Smooth muscle cell (in vitro differentiated cells): ENCODE results near the gene CCDC122. TPM values are rescaled to one million over a fixed set of nuclear protein-coding genes. Genes with fewer than 3 reads are reported as not detected.

Experiments
- DNase-seq: peaks from one replicate; lab custom pipeline; 2025; ENCODE audit not compliant: unreplicated experiment; lab: John Stamatoyannopoulos, UW
- H2AFZ ChIP-seq: fragments of 200-600 bp; sonication (generic); 2 replicates; pipeline ENCODE4 v1.6.0; 2016; ENCODE audit warnings: antibody characterized with exemption, low read depth, mild to moderate bottlenecking
- H3F3A ChIP-seq: fragments of 200-600 bp; sonication (generic); 2 replicates; pipeline ENCODE4 v1.6.0; 2017; ENCODE audit warnings: antibody characterized with exemption, low read depth
- H3K27ac ChIP-seq: fragments of 200-600 bp; sonication (generic); 2 replicates; pipeline ENCODE4 v1.5.1; 2016; ENCODE audit warnings: low read depth, mild to moderate bottlenecking
- H3K27me3 ChIP-seq: fragments of 200-600 bp; sonication (generic); 2 replicates; pipeline ENCODE4 v1.6.1; 2016; ENCODE audit warnings: low read depth, mild to moderate bottlenecking
- H3K36me3 ChIP-seq: fragments of 200-600 bp; sonication (generic); 2 replicates; pipeline ENCODE4 v1.5.1; 2016; ENCODE audit warnings: low read depth
- H3K4me1 ChIP-seq: fragments of 200-600 bp; sonication (generic); 2 replicates; pipeline ENCODE4 v1.5.1; 2016; ENCODE audit warnings: low read depth
- H3K4me2 ChIP-seq: fragments of 200-600 bp; sonication (generic); 2 replicates; pipeline ENCODE4 v1.6.0; 2016; ENCODE audit warnings: mild to moderate bottlenecking
- H3K4me3 ChIP-seq: fragments of 200-600 bp; sonication (generic); 2 replicates; pipeline ENCODE4 v1.5.1; 2016; ENCODE audit warnings: mild to moderate bottlenecking
- H3K79me2 ChIP-seq: fragments of 200-600 bp; sonication (generic); 2 replicates; pipeline ENCODE4 v1.6.0; 2016; ENCODE audit warnings: low read depth, mild to moderate bottlenecking
- H3K9ac ChIP-seq: fragments of 200-600 bp; sonication (generic); 2 replicates; pipeline ENCODE4 v1.6.0; 2016; ENCODE audit warnings: low read depth
- H3K9me3 ChIP-seq: fragments of 200-600 bp; sonication (generic); replicated peaks from 2 replicates; pipeline ENCODE4 v1.5.1; 2016; ENCODE audit warnings: low read depth
- H4K20me1 ChIP-seq: fragments of 200-600 bp; sonication (generic); 2 replicates; pipeline ENCODE4 v1.6.0; 2016; ENCODE audit warnings: low read depth
- WGBS: methylation state at CpG from one replicate; pipeline ENCODE4 v1.1.7; 2016; ENCODE audit warnings: low lambda C conversion rate; 5-methylcytosine and 5-hydroxymethylcytosine counted together
- polyA plus RNA-seq: library from polyadenylated mRNA; unstranded; fragments of >200 nt; fragmentation: Nextera tagmentation; extraction: Ambion mirVana; gene quantifications from 2 replicates; pipeline ENCODE4 v1.2.1, GENCODE V29; 2016
- total RNA-seq: library from RNA; depleted of rRNA; stranded (reverse); fragments of >200 nt; gene quantifications from 2 replicates; pipeline ENCODE4 v1.2.3, GENCODE V29; 2014
- TF ChIP-seq, protein P1 (sequence below): fragments of 200-600 bp; sonication (generic); IDR thresholded peaks from 2 replicates; pipeline ENCODE4 v1.5.1; 2017; ENCODE audit warnings: borderline replicate concordance, mild to moderate bottlenecking, antibody characterized with exemption; ENCODE audit not compliant: insufficient read depth, poor library complexity, severe bottlenecking

Gene CCDC122
- total and polyA plus RNA-seq, 2 experiments from 2014 or later, result 2.8 to 3.8 TPM

GRCh38 chr13:43846496-43847158, 32.9 kb downstream of the CCDC122 start:
- Histone ChIP-seq H3K9me3 (peaks cover 20% of the 10 kb centered on the region), H3K4me3 (no peak overlapping the region), H3K79me2 (no peaks in the 10 kb centered on the region), H3K9ac (no peak overlapping the region), H3K27ac (no peak overlapping the region), H3K36me3 (no peaks in the 10 kb centered on the region), H3K4me2 (no peak overlapping the region), H4K20me1 (no peaks in the 10 kb centered on the region), H2AFZ (no peak overlapping the region), H3F3A (no peaks in the 10 kb centered on the region), H3K27me3 (no peaks in the 10 kb centered on the region), H3K4me1 (peaks cover 6% of the 10 kb centered on the region)
- 69% methylated on average over 3 of the region's 3 CpGs for WGBS
- TF ChIP-seq, protein P1, sequence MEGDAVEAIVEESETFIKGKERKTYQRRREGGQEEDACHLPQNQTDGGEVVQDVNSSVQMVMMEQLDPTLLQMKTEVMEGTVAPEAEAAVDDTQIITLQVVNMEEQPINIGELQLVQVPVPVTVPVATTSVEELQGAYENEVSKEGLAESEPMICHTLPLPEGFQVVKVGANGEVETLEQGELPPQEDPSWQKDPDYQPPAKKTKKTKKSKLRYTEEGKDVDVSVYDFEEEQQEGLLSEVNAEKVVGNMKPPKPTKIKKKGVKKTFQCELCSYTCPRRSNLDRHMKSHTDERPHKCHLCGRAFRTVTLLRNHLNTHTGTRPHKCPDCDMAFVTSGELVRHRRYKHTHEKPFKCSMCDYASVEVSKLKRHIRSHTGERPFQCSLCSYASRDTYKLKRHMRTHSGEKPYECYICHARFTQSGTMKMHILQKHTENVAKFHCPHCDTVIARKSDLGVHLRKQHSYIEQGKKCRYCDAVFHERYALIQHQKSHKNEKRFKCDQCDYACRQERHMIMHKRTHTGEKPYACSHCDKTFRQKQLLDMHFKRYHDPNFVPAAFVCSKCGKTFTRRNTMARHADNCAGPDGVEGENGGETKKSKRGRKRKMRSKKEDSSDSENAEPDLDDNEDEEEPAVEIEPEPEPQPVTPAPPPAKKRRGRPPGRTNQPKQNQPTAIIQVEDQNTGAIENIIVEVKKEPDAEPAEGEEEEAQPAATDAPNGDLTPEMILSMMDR, result no peak
- no peak for DNase-seq

GRCh38 chr13:43838909-43839308, 40.6 kb downstream of the CCDC122 start:
- TF ChIP-seq, protein P1, result no peak
- H3K4me2 ChIP-seq, result no peak overlapping the region
- DNase-seq, result no peak

GRCh38 chr13:43835701-43836100, 43.8 kb downstream of the CCDC122 start:
- Histone ChIP-seq H3K4me2 (no peak overlapping the region), H3K36me3 (no peaks in the 10 kb centered on the region), H3K4me3 (no peak overlapping the region), H3K4me1 (peaks cover 13% of the 10 kb centered on the region), H3K79me2 (no peaks in the 10 kb centered on the region), H4K20me1 (no peaks in the 10 kb centered on the region), H3K9ac (no peak overlapping the region), H3K27me3 (no peaks in the 10 kb centered on the region), H3K9me3 (no peaks in the 10 kb centered on the region), H3K27ac (no peak overlapping the region), H3F3A (peaks cover 6% of the 10 kb centered on the region), H2AFZ (no peak overlapping the region)
- WGBS, result 53% methylated on average over 2 of the region's 2 CpGs
- TF ChIP-seq, protein P1, result no peak
- DNase-seq, result no peak

More at GRCh38 chr13:43838909-43839308, 40.6 kb downstream of the CCDC122 start:
- H3K79me2 ChIP-seq, result no peaks in the 10 kb centered on the region
- H3K9ac ChIP-seq, result no peak overlapping the region
- no peaks in the 10 kb centered on the region for H3K9me3 ChIP-seq
- H3K27me3 ChIP-seq, result no peaks in the 10 kb centered on the region
- 60% methylated on average over 4 of the region's 4 CpGs for WGBS
- H3K36me3 ChIP-seq, result no peaks in the 10 kb centered on the region
- H3F3A ChIP-seq, result no peaks in the 10 kb centered on the region
- no peak overlapping the region for H3K4me3 ChIP-seq
- peaks cover 4% of the 10 kb centered on the region for H3K4me1 ChIP-seq
- no peak overlapping the region for H3K27ac ChIP-seq
- H2AFZ ChIP-seq, result no peak overlapping the region
- H4K20me1 ChIP-seq, result no peaks in the 10 kb centered on the region

GRCh38 chr13:43831088-43831487, 48.5 kb downstream of the CCDC122 start:
- no peaks in the 10 kb centered on the region for H4K20me1 ChIP-seq
- TF ChIP-seq, protein P1, result no peak
- H3K4me3 ChIP-seq, result no peak overlapping the region
- H3F3A ChIP-seq, result peaks cover 6% of the 10 kb centered on the region
- no peaks in the 10 kb centered on the region for H3K27me3 ChIP-seq
- peak overlapping the region; percentile 67 for H3K4me2 ChIP-seq
- H3K9ac ChIP-seq, result peak overlapping the region; percentile 26
- 37% methylated on average over 2 of the region's 2 CpGs for WGBS
- peak overlapping the region; percentile 88 for H3K27ac ChIP-seq
- no peaks in the 10 kb centered on the region for H3K9me3 ChIP-seq
- no peak for DNase-seq
- H3K4me1 ChIP-seq, result peaks cover 13% of the 10 kb centered on the region
- H3K36me3 ChIP-seq, result no peaks in the 10 kb centered on the region
- no peaks in the 10 kb centered on the region for H3K79me2 ChIP-seq
- H2AFZ ChIP-seq, result no peak overlapping the region
